ENCODE data around the gene LLCFC1.

Gene LLCFC1

GRCh38 chr7:142910481-142910880 lies 28.8 kb upstream of the LLCFC1 start:
- DNase-seq (ENCODE audit: low spot score), result no peak

GRCh38 chr7:142913051-142913450 lies 26.2 kb upstream of the LLCFC1 start:
- no peak for DNase-seq (ENCODE audit: low spot score)

GRCh38 chr7:142913566-142913965 lies 25.7 kb upstream of the LLCFC1 start:
- DNase-seq (ENCODE audit: low spot score), result no peak

GRCh38 chr7:142914121-142914520 lies 25.2 kb upstream of the LLCFC1 start:
- no peak for DNase-seq (ENCODE audit: low spot score)

GRCh38 chr7:142915315-142915714 lies 24.0 kb upstream of the LLCFC1 start:
- DNase-seq (ENCODE audit: low spot score), result no peak

- DNase-seq (ENCODE audit: low spot score), result no peak
These were observed 22.8 kb upstream of the LLCFC1 start for GRCh38 chr7:142916508-142916907.

- no peak for DNase-seq (ENCODE audit: low spot score)
These were observed 21.8 kb upstream of the LLCFC1 start for GRCh38 chr7:142917447-142917846.

GRCh38 chr7:142918901-142919300 lies 20.4 kb upstream of the LLCFC1 start:
- DNase-seq (ENCODE audit: low spot score), result no peak

GRCh38 chr7:142919656-142920055 lies 19.6 kb upstream of the LLCFC1 start:
- no peak for DNase-seq (ENCODE audit: low spot score)

- no peak for DNase-seq (ENCODE audit: low spot score)
These were observed 15.9 kb upstream of the LLCFC1 start for GRCh38 chr7:142923391-142923790.

- peak; percentile 34 for DNase-seq (ENCODE audit: low spot score)
These were observed 13.9 kb upstream of the LLCFC1 start for GRCh38 chr7:142925413-142925812.

GRCh38 chr7:142927085-142927745 lies 12.1 kb upstream of the LLCFC1 start:
- peak; percentile 55 for DNase-seq (ENCODE audit: low spot score)

GRCh38 chr7:142927949-142928348 lies 11.3 kb upstream of the LLCFC1 start:
- DNase-seq (ENCODE audit: low spot score), result no peak

GRCh38 chr7:142930126-142930730 lies 9.1 kb upstream of the LLCFC1 start:
- no peak for DNase-seq (ENCODE audit: low spot score)

GRCh38 chr7:142932386-142933091 lies 6.7 kb upstream of the LLCFC1 start:
- no peak for DNase-seq (ENCODE audit: low spot score)

GRCh38 chr7:142933092-142933475 lies 6.2 kb upstream of the LLCFC1 start:
- DNase-seq (ENCODE audit: low spot score), result no peak

GRCh38 chr7:142933624-142934023 lies 5.7 kb upstream of the LLCFC1 start, which contains the start of gene TRPV5:
TRPV5 (minus strand) TSS chr7:142933746; CDS start chr7:142933459, 287 bp downstream.
- DNase-seq (ENCODE audit: low spot score), result no peak

- no peak for DNase-seq (ENCODE audit: low spot score)
These were observed 5.2 kb upstream of the LLCFC1 start for GRCh38 chr7:142934056-142934455.

- DNase-seq (ENCODE audit: low spot score), result no peak
These were observed 3.2 kb upstream of the LLCFC1 start for GRCh38 chr7:142935941-142936565.

- no peak for DNase-seq (ENCODE audit: low spot score)
These were observed 673 bp upstream of the LLCFC1 start for GRCh38 chr7:142938611-142939010.

- no peak for DNase-seq (ENCODE audit: low spot score)
These were observed 1.8 kb downstream of the LLCFC1 start for GRCh38 chr7:142940966-142941535.

GRCh38 chr7:142941541-142941940 lies 2.3 kb downstream of the LLCFC1 start:
- no peak for DNase-seq (ENCODE audit: low spot score)
